H1 (cell line): ENCODE data around the gene NSUN2. TPM values are rescaled to one million over a fixed set of nuclear protein-coding genes. Genes with fewer than 3 reads are reported as not detected.

Experiments
- CTCF ChIA-PET: fragments of 300-600 bp; sonication (Branson Sonifier 250); formaldehyde crosslinking; loops from one replicate; lab custom pipeline; 2021; ENCODE audit not compliant: partially characterized antibody; lab: Charles Lee
- POLR2A ChIA-PET: fragments of 300-600 bp; sonication (Branson Sonifier 250); formaldehyde crosslinking; loops from one replicate; lab custom pipeline; 2021; ENCODE audit warnings: inconsistent platforms; ENCODE audit not compliant: partially characterized antibody; lab: Charles Lee
- DNase-seq, 2 experiments: peaks; one replicate each; pipeline versions ENCODE4 v3.0.0 to v3.0.0-alpha.2; 2010 to 2022; ENCODE audit warnings: low spot score in 2 of 2, low read depth in 1 of 2, mixed read lengths in 1 of 2
- FAIRE-seq: peaks from 2 replicates; lab custom pipeline; 2011; peaks lifted over from hg19 to GRCh38; lab: Jason Lieb, UNC
- H2AFZ ChIP-seq: 2 replicates; pipeline ENCODE4 v1.8.1; 2012; ENCODE audit warnings: low read length, inconsistent platforms
- H2AK5ac ChIP-seq: 2 replicates; pipeline ENCODE4 v1.6.1; 2013; ENCODE audit warnings: low read depth, low read length
- H2BK120ac ChIP-seq: replicated peaks from 2 replicates; pipeline ENCODE3; 2013; ENCODE audit warnings: low read depth, low read length, inconsistent platforms
- H2BK12ac ChIP-seq: 2 replicates; pipeline ENCODE4 v1.6.1; 2013; ENCODE audit warnings: low read depth, low read length
- H2BK15ac ChIP-seq: 2 replicates; pipeline ENCODE4 v1.6.1; 2013; ENCODE audit warnings: low read length
- H2BK20ac ChIP-seq: 2 replicates; pipeline ENCODE4 v1.6.1; 2013; ENCODE audit warnings: low read length
- H2BK5ac ChIP-seq: 2 replicates; pipeline ENCODE4 v1.6.1; 2013; ENCODE audit warnings: low read depth, low read length
- H3K14ac ChIP-seq: 2 replicates; pipeline ENCODE4 v1.6.1; 2013; ENCODE audit warnings: inconsistent platforms; ENCODE audit not compliant: insufficient read length
- H3K18ac ChIP-seq: 2 replicates; pipeline ENCODE4 v1.6.1; 2013; ENCODE audit warnings: low read length; ENCODE audit errors: extremely low read depth
- H3K23ac ChIP-seq: 2 replicates; pipeline ENCODE4 v1.6.1; 2013; ENCODE audit warnings: inconsistent platforms; ENCODE audit not compliant: insufficient read length
- H3K23me2 ChIP-seq: 2 replicates; pipeline ENCODE4 v1.6.1; 2013; ENCODE audit warnings: low read depth, low read length
- H3K27ac ChIP-seq: 2 replicates; pipeline ENCODE4 v1.6.1; 2011; ENCODE audit warnings: low read depth, low read length, inconsistent platforms
- H3K27me3 ChIP-seq, 4 experiments: replicated peaks in 1 of 4; 1 replicate in 1 of 4; 2 replicates in 3 of 4; pipeline versions ENCODE4 v1.6.1 to v1.8.1; 2011 to 2013; ENCODE audit warnings: low read length in 3 of 4, mild to moderate bottlenecking in 3 of 4, inconsistent platforms in 2 of 4, mixed read lengths in 2 of 4, moderate library complexity in 1 of 4; ENCODE audit not compliant: control insufficient read depth in 3 of 4, insufficient read depth in 3 of 4; ENCODE audit errors: extremely low read depth in 1 of 4
- H3K36me3 ChIP-seq, 4 experiments: 2 replicates each; pipeline versions ENCODE4 v1.6.1 to v1.8.1; 2011 to 2013; ENCODE audit warnings: mild to moderate bottlenecking in 4 of 4, low read length in 3 of 4, moderate library complexity in 2 of 4, control low read depth in 1 of 4, inconsistent platforms in 1 of 4; ENCODE audit not compliant: insufficient read depth in 4 of 4, control insufficient read depth in 2 of 4
- H3K4ac ChIP-seq: replicated peaks from 2 replicates; pipeline ENCODE3; 2013; ENCODE audit warnings: low read length, low read depth, mixed read lengths, inconsistent platforms; ENCODE audit not compliant: insufficient read length
- H3K4me1 ChIP-seq, 4 experiments: replicated peaks in 1 of 4; 1 replicate in 1 of 4; 2 replicates in 3 of 4; pipeline versions ENCODE4 v1.6.1 to v1.8.1; 2011 to 2013; ENCODE audit warnings: low read length in 3 of 4, inconsistent platforms in 2 of 4, mixed read lengths in 1 of 4; ENCODE audit not compliant: insufficient read depth in 4 of 4, control insufficient read depth in 3 of 4
- H3K4me2 ChIP-seq, 2 experiments: 2 replicates each; pipeline versions ENCODE4 v1.6.1 to v1.8.1; 2011 to 2013; ENCODE audit warnings: low read depth in 2 of 2, low read length in 2 of 2, control low read depth in 1 of 2, inconsistent platforms in 1 of 2, mild to moderate bottlenecking in 1 of 2; ENCODE audit not compliant: insufficient read depth in 1 of 2
- H3K4me3 ChIP-seq, 4 experiments: fragments of 200-600, 300-600 bp in 1 of 4; sonication (generic), shearing (Covaris generic), sonication (Bioruptor Twin) in 1 of 4; 2 replicates each; pipeline versions ENCODE4 v1.5.1 to v1.8.1; 2011 to 2016; ENCODE audit warnings: low read length in 4 of 4, low read depth in 3 of 4, control low read depth in 2 of 4, inconsistent platforms in 2 of 4, mild to moderate bottlenecking in 2 of 4, mixed read lengths in 1 of 4, moderate library complexity in 1 of 4; ENCODE audit not compliant: insufficient read depth in 2 of 4; ENCODE audit errors: extremely low read depth in 1 of 4
- H3K56ac ChIP-seq: replicated peaks from 2 replicates; pipeline ENCODE3; 2013; ENCODE audit warnings: low read depth, mild to moderate bottlenecking, mixed read lengths, low read length, inconsistent platforms; ENCODE audit not compliant: insufficient read length
- H3K79me1 ChIP-seq: 2 replicates; pipeline ENCODE4 v1.6.1; 2013; ENCODE audit warnings: low read depth, low read length, control low read depth
- H3K79me2 ChIP-seq, 2 experiments: 2 replicates each; pipeline versions ENCODE4 v1.6.1 to v1.8.1; 2012 to 2013; ENCODE audit warnings: low read length in 2 of 2, mild to moderate bottlenecking in 2 of 2, inconsistent platforms in 1 of 2; ENCODE audit not compliant: insufficient read depth in 2 of 2, control insufficient read depth in 1 of 2
- H3K9ac ChIP-seq, 4 experiments: replicated peaks in 1 of 4; 1 replicate in 1 of 4; 2 replicates in 3 of 4; pipeline versions ENCODE4 v1.6.1 to v1.8.1; 2011 to 2013; ENCODE audit warnings: low read depth in 3 of 4, low read length in 3 of 4, control low read depth in 2 of 4, mild to moderate bottlenecking in 2 of 4, moderate library complexity in 2 of 4, inconsistent platforms in 1 of 4; ENCODE audit errors: extremely low read depth in 1 of 4
- H3K9me3 ChIP-seq, 2 experiments: 2 replicates each; pipeline versions ENCODE4 v1.6.1 to v1.8.1; 2012 to 2013; ENCODE audit warnings: mild to moderate bottlenecking in 2 of 2, moderate library complexity in 2 of 2, control low read depth in 1 of 2, inconsistent platforms in 1 of 2, low read depth in 1 of 2, low read length in 1 of 2, mixed read lengths in 1 of 2; ENCODE audit not compliant: insufficient read depth in 2 of 2
- H4K20me1 ChIP-seq, 2 experiments: replicated peaks in 1 of 2; 2 replicates each; pipeline versions ENCODE3 to v1.8.1; 2011 to 2013; ENCODE audit warnings: inconsistent platforms in 2 of 2, low read length in 2 of 2, mild to moderate bottlenecking in 1 of 2; ENCODE audit not compliant: insufficient read depth in 2 of 2, control insufficient read depth in 1 of 2
- H4K5ac ChIP-seq: 2 replicates; pipeline ENCODE4 v1.6.1; 2013; ENCODE audit warnings: low read length, low read depth, mixed read lengths, inconsistent platforms; ENCODE audit not compliant: insufficient read length
- H4K8ac ChIP-seq: 2 replicates; pipeline ENCODE4 v1.8.0; 2013; ENCODE audit warnings: mild to moderate bottlenecking, moderate library complexity, low read length, inconsistent platforms; ENCODE audit not compliant: insufficient read depth; ENCODE audit errors: extremely low read depth
- H4K91ac ChIP-seq: replicated peaks from 2 replicates; pipeline ENCODE3; 2013; ENCODE audit warnings: low read length, mixed read lengths, inconsistent platforms; ENCODE audit not compliant: insufficient read length
- ASH2L ChIP-seq: fragments of 200-600, 300-600 bp; sonication (generic); IDR thresholded peaks from one replicate; pipeline ENCODE4 v1.7.1; 2017; ENCODE audit warnings: low read length
- CBX8 ChIP-seq: fragments of 300-800, 300-1000 bp; sonication (generic); IDR thresholded peaks from 2 replicates; pipeline ENCODE4 v1.7.1; 2016; ENCODE audit warnings: low read depth, low read length, borderline replicate concordance
- CEBPB ChIP-seq: IDR thresholded peaks from 2 replicates; pipeline ENCODE4 v1.6.1; 2012; ENCODE audit warnings: low read depth, low read length
- JUND ChIP-seq: IDR thresholded peaks from 2 replicates; pipeline ENCODE4 v1.6.1; 2011; ENCODE audit warnings: mild to moderate bottlenecking, improper control_type of control experiment, low read length
- MAFK ChIP-seq: IDR thresholded peaks from 2 replicates; pipeline ENCODE4 v1.6.1; 2012; ENCODE audit warnings: low read depth, mild to moderate bottlenecking, improper control_type of control experiment, low read length
- SP1 ChIP-seq: IDR thresholded peaks from 2 replicates; pipeline ENCODE4 v1.6.1; 2011; ENCODE audit warnings: low read depth, low read length
- SRF ChIP-seq: IDR thresholded peaks from 2 replicates; pipeline ENCODE4 v1.6.1; 2011; ENCODE audit warnings: mild to moderate bottlenecking, low read depth, low read length, moderate library complexity
- TBP ChIP-seq: IDR thresholded peaks from 2 replicates; pipeline ENCODE4 v1.6.1; 2011; ENCODE audit warnings: low read depth, low read length, improper control_type of control experiment
- YY1 ChIP-seq: IDR thresholded peaks from 2 replicates; pipeline ENCODE4 v1.6.1; 2011; ENCODE audit warnings: low read depth, mild to moderate bottlenecking, low read length
- WGBS, 2 experiments: shearing (Covaris generic) in 1 of 2; methylation state at CpG; one replicate each; pipeline versions ENCODE4 v1.1.6 to v1.1.7; 2013 to 2015; ENCODE audit warnings: low lambda C conversion rate in 2 of 2, mixed read lengths in 2 of 2, inconsistent platforms in 1 of 2, low coverage in 1 of 2, missing lambda C conversion rate in 1 of 2; ENCODE audit not compliant: insufficient replicate concordance in 2 of 2, insufficient coverage in 1 of 2, insufficient read length in 1 of 2; ENCODE audit errors: extremely low coverage in 1 of 2, missing lambda C conversion rate in 1 of 2; 5-methylcytosine and 5-hydroxymethylcytosine counted together
- polyA plus RNA-seq, 7 experiments: library from polyadenylated mRNA; depleted of rRNA in 3 of 7; stranded (reverse) in 5 of 7; unstranded in 2 of 7; fragments of >200 nt in 5 of 7; fragments of 200-250 nt in 2 of 7; gene quantifications; 1 replicate in 5 of 7; 2 replicates in 1 of 7; 4 replicates in 1 of 7; pipeline versions ENCODE4 v1.2.1 to v1.2.3, GENCODE V29; 2011 to 2013; ENCODE audit warnings: missing spikeins in 2 of 7, mixed read lengths in 2 of 7
- total RNA-seq: library from RNA; stranded (reverse); fragmentation: NEBNext Ultra II Directional; extraction: Animal tissue kit (Norgen Biotek cat#: 25700); gene quantifications from 2 replicates; pipeline ENCODE4 v1.2.1, GENCODE V29; 2021

The NSUN2 gene
- total and polyA plus RNA-seq, 2 of the 8 experiments (the other 6 are each of a cell fraction or from before 2014, with no cell fraction given), result 47.3 to 94.7 TPM

GRCh38 chr5:6568383-6568782 is 64.5 kb downstream of the NSUN2 start:
- Histone ChIP-seq H2AK5ac (no peak overlapping the region), H3K36me3 (no peaks in the 10 kb centered on the region), H3K27me3 (no peaks in the 10 kb centered on the region), H3K4me2 (no peak overlapping the region), H3K4ac (no peak overlapping the region), H2BK120ac (no peak overlapping the region), H2BK12ac (no peak overlapping the region), H2BK15ac (no peak overlapping the region), H3K4me3 (no peak overlapping the region), H3K9ac (no peak overlapping the region), H4K8ac (no peak overlapping the region), H4K20me1 (no peaks in the 10 kb centered on the region), H3K27ac (no peak overlapping the region), H3K79me1 (no peaks in the 10 kb centered on the region), H3K14ac (no peak overlapping the region), H2AFZ (no peak overlapping the region), H3K56ac (no peak overlapping the region), H3K23me2 (peaks cover 3% of the 10 kb centered on the region; the same call in 1 of the 2 replicates), H3K4me1 (no peaks in the 10 kb centered on the region; a peak in 1 of 7 replicates)
- FAIRE-seq, result no peak
- WGBS, 2 experiments, result 94% methylated on average over 6 of the region's 6 CpGs; no CpG with 5 or more reads in 1 of the 2 experiments
- POLR2A ChIA-PET, result no interaction called here
- TF ChIP-seq SRF, result no peak
- no peak for TF ChIP-seq CBX8
- no peak for TF ChIP-seq TBP
- no peak for TF ChIP-seq YY1
- TF ChIP-seq JUND, result no peak
- no peak for TF ChIP-seq CEBPB
- TF ChIP-seq MAFK, result no peak
- TF ChIP-seq ASH2L, result no peak
- no peak for TF ChIP-seq SP1
- TF ChIP-seq, all 59 proteins: peak for 0
- Histone ChIP-seq H4K5ac (no peak overlapping the region), H3K18ac (no peak overlapping the region), H3K23ac (no peak overlapping the region), H3K9me3 (no peaks in the 10 kb centered on the region), H2BK20ac (no peak overlapping the region), H4K91ac (no peak overlapping the region), H3K79me2 (no peaks in the 10 kb centered on the region), H2BK5ac (no peak overlapping the region)
- DNase-seq, result no peak
- CTCF ChIA-PET, result interaction anchor here (1.3 kb wide), 1 partner anchor 15 kb away, joined by 3 read pairs; no protein-coding TSS in a partner anchor
